MM.1S (cell line): ENCODE results near the gene DSCAML1.

Source experiments
- DNase-seq: peaks from one replicate; pipeline ENCODE4 v3.0.0-alpha.2; 2015
- H2AFZ ChIP-seq: fragments of 300-600 bp; sonication (generic); 2 replicates; pipeline ENCODE4 v1.6.0; 2016; ENCODE audit warnings: antibody characterized with exemption, low read length
- H3F3A ChIP-seq: fragments of 300-600 bp; sonication (generic); 2 replicates; pipeline ENCODE4 v1.6.1; 2016; ENCODE audit warnings: mild to moderate bottlenecking, antibody characterized with exemption, low read length, moderate library complexity, mixed read lengths; ENCODE audit not compliant: insufficient read depth
- H3K27ac ChIP-seq: fragments of 300-600 bp; sonication (generic); 2 replicates; pipeline ENCODE4 v1.5.1; 2016; ENCODE audit warnings: mild to moderate bottlenecking, low read length
- H3K27me3 ChIP-seq: fragments of 300-600 bp; sonication (generic); replicated peaks from 2 replicates; pipeline ENCODE4 v1.6.0; 2016; ENCODE audit warnings: low read length; ENCODE audit not compliant: insufficient read depth
- H3K36me3 ChIP-seq: fragments of 300-600 bp; sonication (generic); replicated peaks from 2 replicates; pipeline ENCODE4 v1.6.1; 2016; ENCODE audit warnings: mild to moderate bottlenecking, low read length, mixed read lengths; ENCODE audit not compliant: insufficient read depth
- H3K4me1 ChIP-seq: fragments of 300-600 bp; sonication (generic); 2 replicates; pipeline ENCODE4 v1.6.1; 2016; ENCODE audit warnings: low read length, mixed read lengths
- H3K4me2 ChIP-seq: fragments of 300-600 bp; sonication (generic); 2 replicates; pipeline ENCODE4 v1.6.0; 2016; ENCODE audit warnings: low read depth, low read length
- H3K4me3 ChIP-seq: fragments of 300-600 bp; sonication (generic); 2 replicates; pipeline ENCODE4 v1.5.1; 2016; ENCODE audit warnings: low read length, mixed read lengths
- H3K79me2 ChIP-seq: fragments of 300-600 bp; sonication (generic); 2 replicates; pipeline ENCODE4 v1.6.1; 2016; ENCODE audit warnings: mixed run types, low read length, mixed read lengths
- H3K9ac ChIP-seq: fragments of 300-600 bp; sonication (generic); 2 replicates; pipeline ENCODE4 v1.6.1; 2016; ENCODE audit warnings: low read length, mixed read lengths
- H3K9me2 ChIP-seq: fragments of 300-600 bp; sonication (generic); replicated peaks from 2 replicates; pipeline ENCODE4 v1.6.1; 2016; ENCODE audit warnings: mild to moderate bottlenecking, low read length, mixed read lengths; ENCODE audit not compliant: insufficient read depth
- H3K9me3 ChIP-seq: fragments of 300-600 bp; sonication (generic); replicated peaks from 2 replicates; pipeline ENCODE4 v1.6.1; 2016; ENCODE audit warnings: mild to moderate bottlenecking, low read length, mixed read lengths; ENCODE audit not compliant: insufficient read depth
- H4K20me1 ChIP-seq: fragments of 300-600 bp; sonication (generic); 2 replicates; pipeline ENCODE4 v1.6.1; 2016; ENCODE audit warnings: mild to moderate bottlenecking, low read length, moderate library complexity, mixed read lengths; ENCODE audit not compliant: insufficient read depth
- EZH2 ChIP-seq: fragments of 300-600 bp; sonication (generic); optimal IDR thresholded peaks from 2 replicates; pipeline ENCODE3; 2017; ENCODE audit warnings: low read depth, mild to moderate bottlenecking, antibody characterized with exemption, low read length, mixed read lengths
- EZH2phosphoT487 ChIP-seq: fragments of 300-600 bp; sonication (generic); IDR thresholded peaks from 2 replicates; pipeline ENCODE4 v1.6.1; 2018; ENCODE audit warnings: antibody characterized with exemption, low read length
- TF ChIP-seq, protein P1 (sequence below): fragments of 300-600 bp; sonication (generic); IDR thresholded peaks from 2 replicates; pipeline ENCODE4 v1.5.1; 2016; ENCODE audit warnings: antibody characterized with exemption, low read length, mixed read lengths

Gene DSCAML1

GRCh38 chr11:117690484-117691217, 106.4 kb downstream of the DSCAML1 start:
- no peak for TF ChIP-seq EZH2phosphoT487
- TF ChIP-seq, protein P1, sequence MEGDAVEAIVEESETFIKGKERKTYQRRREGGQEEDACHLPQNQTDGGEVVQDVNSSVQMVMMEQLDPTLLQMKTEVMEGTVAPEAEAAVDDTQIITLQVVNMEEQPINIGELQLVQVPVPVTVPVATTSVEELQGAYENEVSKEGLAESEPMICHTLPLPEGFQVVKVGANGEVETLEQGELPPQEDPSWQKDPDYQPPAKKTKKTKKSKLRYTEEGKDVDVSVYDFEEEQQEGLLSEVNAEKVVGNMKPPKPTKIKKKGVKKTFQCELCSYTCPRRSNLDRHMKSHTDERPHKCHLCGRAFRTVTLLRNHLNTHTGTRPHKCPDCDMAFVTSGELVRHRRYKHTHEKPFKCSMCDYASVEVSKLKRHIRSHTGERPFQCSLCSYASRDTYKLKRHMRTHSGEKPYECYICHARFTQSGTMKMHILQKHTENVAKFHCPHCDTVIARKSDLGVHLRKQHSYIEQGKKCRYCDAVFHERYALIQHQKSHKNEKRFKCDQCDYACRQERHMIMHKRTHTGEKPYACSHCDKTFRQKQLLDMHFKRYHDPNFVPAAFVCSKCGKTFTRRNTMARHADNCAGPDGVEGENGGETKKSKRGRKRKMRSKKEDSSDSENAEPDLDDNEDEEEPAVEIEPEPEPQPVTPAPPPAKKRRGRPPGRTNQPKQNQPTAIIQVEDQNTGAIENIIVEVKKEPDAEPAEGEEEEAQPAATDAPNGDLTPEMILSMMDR: no peak
- no peak for TF ChIP-seq EZH2
- Histone ChIP-seq H4K20me1 (no peaks in the 10 kb centered on the region), H3K27ac (no peak overlapping the region), H3K9me2 (no peaks in the 10 kb centered on the region), H3K9ac (no peak overlapping the region), H3K4me2 (no peak overlapping the region), H3F3A (no peaks in the 10 kb centered on the region), H3K79me2 (no peaks in the 10 kb centered on the region), H3K4me1 (no peaks in the 10 kb centered on the region), H3K9me3 (no peaks in the 10 kb centered on the region), H3K36me3 (no peaks in the 10 kb centered on the region), H3K4me3 (no peak overlapping the region), H2AFZ (no peak overlapping the region), H3K27me3 (peaks cover 77% of the 10 kb centered on the region)
- DNase-seq: no peak

DNA sequence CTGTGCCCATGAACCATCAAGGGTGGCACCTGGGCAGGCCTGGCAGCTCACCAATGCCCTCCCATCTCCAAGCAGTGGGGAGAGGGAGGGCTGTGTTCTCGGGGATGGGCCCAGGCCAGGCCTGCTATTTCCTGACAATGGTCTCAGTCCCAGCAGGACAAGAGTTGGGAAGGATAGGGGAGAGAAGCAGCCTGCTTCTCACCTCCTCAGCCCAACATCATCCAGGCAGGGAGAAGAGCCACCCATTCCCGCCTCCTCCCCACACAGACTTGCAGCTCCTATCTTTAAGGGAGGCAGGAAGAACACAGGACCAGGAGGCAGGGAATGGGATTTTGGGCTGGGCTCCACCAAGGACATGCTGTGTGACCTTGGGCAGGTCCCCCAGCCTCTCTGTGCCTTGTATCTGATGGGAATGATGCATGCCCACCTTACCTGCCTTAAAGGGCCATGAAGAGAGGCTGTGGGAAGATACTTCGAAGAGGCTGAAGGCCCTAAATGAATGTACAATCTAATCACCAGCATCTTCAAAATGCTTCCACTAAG, 108.7 kb downstream of the DSCAML1 start:
- H2AFZ ChIP-seq: no peak overlapping the region

DNA sequence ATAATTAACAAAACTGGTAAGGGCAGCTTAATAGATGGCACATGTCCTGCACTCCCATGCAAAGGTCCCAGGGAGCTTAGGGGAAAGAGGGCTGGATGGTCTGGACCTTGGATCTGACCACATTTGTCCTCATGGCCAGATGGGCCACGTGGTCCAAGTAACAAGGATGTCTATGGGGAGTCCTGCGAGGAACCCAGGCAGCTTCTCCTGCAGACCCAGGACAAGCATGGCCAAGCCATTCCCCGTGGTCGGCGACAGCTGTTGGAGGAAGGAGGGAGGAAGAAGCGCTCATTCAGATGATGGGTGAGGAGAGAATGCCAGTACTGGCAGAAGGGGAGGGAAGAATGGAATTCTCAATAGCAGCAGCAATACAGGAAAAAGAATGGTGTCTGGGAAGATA, 109.2 kb downstream of the DSCAML1 start:
- Histone ChIP-seq H3K4me1 (no peaks in the 10 kb centered on the region), H3F3A (no peaks in the 10 kb centered on the region), H3K27me3 (peaks cover 87% of the 10 kb centered on the region), H3K9me3 (no peaks in the 10 kb centered on the region), H3K79me2 (no peaks in the 10 kb centered on the region), H4K20me1 (no peaks in the 10 kb centered on the region), H2AFZ (no peak overlapping the region), H3K27ac (no peak overlapping the region), H3K4me2 (no peak overlapping the region), H3K4me3 (no peak overlapping the region), H3K36me3 (no peaks in the 10 kb centered on the region), H3K9ac (no peak overlapping the region), H3K9me2 (no peaks in the 10 kb centered on the region)
- TF ChIP-seq, protein P1: no peak
- TF ChIP-seq EZH2phosphoT487: no peak
- no peak for TF ChIP-seq EZH2
- no peak for DNase-seq

More for the DNA sequence above, 108.7 kb downstream of the DSCAML1 start:
- Histone ChIP-seq H3K27ac (no peak overlapping the region), H4K20me1 (no peaks in the 10 kb centered on the region), H3F3A (no peaks in the 10 kb centered on the region), H3K9me2 (no peaks in the 10 kb centered on the region), H3K4me2 (no peak overlapping the region), H3K4me1 (no peaks in the 10 kb centered on the region), H3K36me3 (no peaks in the 10 kb centered on the region), H3K9me3 (no peaks in the 10 kb centered on the region), H3K79me2 (no peaks in the 10 kb centered on the region), H3K9ac (no peak overlapping the region), H3K4me3 (no peak overlapping the region), H3K27me3 (peaks cover 87% of the 10 kb centered on the region)
- no peak for DNase-seq
- TF ChIP-seq EZH2: no peak
- TF ChIP-seq, protein P1: no peak
- TF ChIP-seq EZH2phosphoT487: no peak
